Breast epithelium (tissue), 4 donors: ENCODE data around the gene ZNF747. TPM values are rescaled to one million over a fixed set of nuclear protein-coding genes. Genes with fewer than 3 reads are reported as not detected.

Experiments used
- DNase-seq, 2 donors: peaks; one replicate each; pipeline ENCODE4 v3.0.0-alpha.2; 2019; ENCODE audit warnings: low spot score in 2 of 2
- H3K27ac ChIP-seq, 2 donors: fragments of 200-600 bp; sonication (generic) in 1 of 2; one replicate each; pipeline ENCODE4 v1.5.1; 2016 to 2019; ENCODE audit warnings: mild to moderate bottlenecking in 1 of 2
- H3K27me3 ChIP-seq, 2 donors: fragments of 200-600 bp; sonication (generic) in 1 of 2; one replicate each; pipeline versions ENCODE4 v1.5.1 to v1.6.0; 2017 to 2019; ENCODE audit warnings: control low read depth in 1 of 2, mild to moderate bottlenecking in 1 of 2
- H3K36me3 ChIP-seq: fragments of 200-600 bp; one replicate; pipeline ENCODE4 v1.5.1; 2019
- H3K4me1 ChIP-seq, 2 donors: fragments of 200-600 bp; sonication (generic); one replicate each; pipeline ENCODE4 v1.5.1; 2016 to 2019; ENCODE audit warnings: control low read depth in 1 of 2
- H3K4me3 ChIP-seq, 3 donors: fragments of 200-600 bp; sonication (generic); 1 replicate in 2 of 3; 2 replicates in 1 of 3; pipeline ENCODE4 v1.5.1; 2016 to 2019; ENCODE audit warnings: mild to moderate bottlenecking in 3 of 3, moderate library complexity in 2 of 3
- H3K9me3 ChIP-seq, 2 donors: fragments of 200-600 bp; sonication (generic) in 1 of 2; one replicate each; pipeline ENCODE4 v1.5.1; 2016 to 2019; ENCODE audit warnings: control low read depth in 1 of 2
- POLR2A ChIP-seq: fragments of 450-650 bp; IDR thresholded peaks from one replicate; pipeline ENCODE4 v1.6.1; 2016; ENCODE audit warnings: antibody characterized with exemption, mild to moderate bottlenecking, moderate library complexity
- POLR2AphosphoS5 ChIP-seq, 3 donors: sonication (generic); formaldehyde crosslinking; IDR thresholded peaks; one replicate each; pipeline ENCODE4 v1.6.1; 2017; ENCODE audit warnings: antibody characterized with exemption in 3 of 3
- intact Hi-C: fragments of 100-400 bp; cut with DNase I; formaldehyde crosslinking; loops from one replicate; pipeline ENCODE4 v1.15.1; 2023; ENCODE audit warnings: low total_unique reads
- total RNA-seq, 3 donors: library from RNA; depleted of rRNA; stranded (reverse); fragments of >200 nt; gene quantifications; one replicate each; pipeline ENCODE4 v1.1.0, GENCODE V29; 2016
- TF ChIP-seq, protein P1 (sequence below), 3 donors: fragments of 450-650 bp; IDR thresholded peaks; one replicate each; pipeline ENCODE4 v1.5.1; 2016 to 2017; ENCODE audit warnings: antibody characterized with exemption in 3 of 3, mild to moderate bottlenecking in 3 of 3, moderate library complexity in 3 of 3

Gene ZNF747
- total RNA-seq, 3 donors from 2014 or later: 10.7 to 14.7 (median 13.2) TPM

GRCh38 chr16:30567991-30568638, 33.5 kb upstream of the ZNF747 start:
- no peak for TF ChIP-seq POLR2A
- DNase-seq: no peak
- no peak overlapping the region for H3K27ac ChIP-seq
- peaks cover 3 to 8% of the 10 kb centered on the region in 2 donors for H3K4me1 ChIP-seq
- H3K9me3 ChIP-seq: no peaks in the 10 kb centered on the region
- no peaks in the 10 kb centered on the region for H3K27me3 ChIP-seq
- intact Hi-C loops: no loop called here
- no peak overlapping the region for H3K4me3 ChIP-seq
- no peaks in the 10 kb centered on the region for H3K36me3 ChIP-seq

DNA sequence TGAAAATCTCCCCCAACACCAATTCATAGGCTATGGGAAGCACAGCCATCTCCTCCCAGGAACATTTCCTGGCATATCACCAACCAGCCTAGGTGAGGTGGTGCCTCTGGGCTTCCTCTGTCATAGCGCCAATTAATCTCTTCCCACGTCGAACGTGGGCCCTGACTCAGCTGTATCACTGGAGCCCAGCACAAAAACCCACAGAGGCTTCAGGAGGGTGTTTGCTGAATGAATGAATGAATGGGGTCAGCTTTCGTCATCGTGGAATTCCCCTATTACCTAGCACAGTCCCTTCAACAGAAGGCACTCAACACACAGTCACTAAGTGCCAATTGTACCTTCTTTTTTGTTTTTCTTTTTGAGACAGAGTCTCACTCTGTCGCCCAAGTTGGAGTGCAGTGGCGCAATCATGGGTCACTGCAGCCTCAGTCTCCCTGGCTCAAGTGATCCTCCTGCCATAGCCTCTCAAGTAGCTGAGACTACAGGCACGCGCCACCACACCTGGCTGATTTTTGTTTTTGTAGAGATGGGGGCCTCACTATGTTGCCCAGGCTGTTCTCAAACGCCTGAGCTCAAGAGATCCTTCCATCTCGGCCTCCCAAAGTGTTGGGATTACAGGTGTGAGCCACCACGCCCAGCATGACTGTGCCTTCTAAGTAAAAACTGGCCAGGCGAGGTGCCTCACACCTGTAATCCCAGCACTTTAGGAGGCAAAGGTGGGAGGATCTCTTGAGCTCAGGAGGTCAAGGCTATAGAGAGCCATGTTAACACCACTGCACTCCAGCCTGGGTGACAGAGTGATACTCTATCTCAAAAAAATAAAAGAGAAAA, 32.7 kb upstream of the ZNF747 start:
- Histone ChIP-seq H3K36me3 (no peaks in the 10 kb centered on the region), H3K27ac (no peak overlapping the region), H3K4me3 (no peak overlapping the region), H3K27me3 (no peaks in the 10 kb centered on the region), H3K9me3 (no peaks in the 10 kb centered on the region), H3K4me1 (peaks cover 3 to 8% of the 10 kb centered on the region in 2 donors)
- no peak for TF ChIP-seq POLR2AphosphoS5 (IDR thresholded peaks at IDR 0.05)
- TF ChIP-seq, protein P1, sequence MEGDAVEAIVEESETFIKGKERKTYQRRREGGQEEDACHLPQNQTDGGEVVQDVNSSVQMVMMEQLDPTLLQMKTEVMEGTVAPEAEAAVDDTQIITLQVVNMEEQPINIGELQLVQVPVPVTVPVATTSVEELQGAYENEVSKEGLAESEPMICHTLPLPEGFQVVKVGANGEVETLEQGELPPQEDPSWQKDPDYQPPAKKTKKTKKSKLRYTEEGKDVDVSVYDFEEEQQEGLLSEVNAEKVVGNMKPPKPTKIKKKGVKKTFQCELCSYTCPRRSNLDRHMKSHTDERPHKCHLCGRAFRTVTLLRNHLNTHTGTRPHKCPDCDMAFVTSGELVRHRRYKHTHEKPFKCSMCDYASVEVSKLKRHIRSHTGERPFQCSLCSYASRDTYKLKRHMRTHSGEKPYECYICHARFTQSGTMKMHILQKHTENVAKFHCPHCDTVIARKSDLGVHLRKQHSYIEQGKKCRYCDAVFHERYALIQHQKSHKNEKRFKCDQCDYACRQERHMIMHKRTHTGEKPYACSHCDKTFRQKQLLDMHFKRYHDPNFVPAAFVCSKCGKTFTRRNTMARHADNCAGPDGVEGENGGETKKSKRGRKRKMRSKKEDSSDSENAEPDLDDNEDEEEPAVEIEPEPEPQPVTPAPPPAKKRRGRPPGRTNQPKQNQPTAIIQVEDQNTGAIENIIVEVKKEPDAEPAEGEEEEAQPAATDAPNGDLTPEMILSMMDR (IDR thresholded peaks at IDR 0.05): no peak
- no peak for TF ChIP-seq POLR2A
- intact Hi-C loops: no loop called here
- DNase-seq: no peak

GRCh38 chr16:30566531-30566930, 31.9 kb upstream of the ZNF747 start:
- TF ChIP-seq, protein P1 (IDR thresholded peaks at IDR 0.05): no peak
- TF ChIP-seq POLR2A (no peak), POLR2AphosphoS5 (IDR thresholded peaks at IDR 0.05) (no peak)
- no peak for DNase-seq
- Histone ChIP-seq H3K36me3 (no peaks in the 10 kb centered on the region), H3K4me1 (peaks cover 3 to 8% of the 10 kb centered on the region in 2 donors), H3K27me3 (no peaks in the 10 kb centered on the region), H3K27ac (no peak overlapping the region), H3K9me3 (no peaks in the 10 kb centered on the region), H3K4me3 (no peak overlapping the region)
- intact Hi-C loops: no loop called here

GRCh38 chr16:30565984-30566383, 31.3 kb upstream of the ZNF747 start:
- DNase-seq: no peak
- Histone ChIP-seq H3K9me3 (no peaks in the 10 kb centered on the region), H3K4me3 (no peak overlapping the region), H3K27me3 (no peaks in the 10 kb centered on the region), H3K4me1 (peaks cover 3 to 8% of the 10 kb centered on the region in 2 donors), H3K27ac (no peak overlapping the region), H3K36me3 (no peaks in the 10 kb centered on the region)
- TF ChIP-seq, protein P1 (IDR thresholded peaks at IDR 0.05): no peak
- no peak for TF ChIP-seq POLR2AphosphoS5 (IDR thresholded peaks at IDR 0.05)
- intact Hi-C loops: no loop called here

GRCh38 chr16:30565526-30565925, 30.9 kb upstream of the ZNF747 start:
- TF ChIP-seq, protein P1 (IDR thresholded peaks at IDR 0.05): no peak
- no peak for TF ChIP-seq POLR2AphosphoS5 (IDR thresholded peaks at IDR 0.05)
- no peak for TF ChIP-seq POLR2A
- Histone ChIP-seq H3K4me3 (no peak overlapping the region), H3K27ac (no peak overlapping the region), H3K4me1 (peaks cover 3 to 5% of the 10 kb centered on the region in 2 donors), H3K9me3 (no peaks in the 10 kb centered on the region), H3K27me3 (no peaks in the 10 kb centered on the region), H3K36me3 (no peaks in the 10 kb centered on the region)
- DNase-seq: no peak
- intact Hi-C loops: no loop called here
